ENCODE measurements around the gene AXIN2. TPM values are rescaled to one million over a fixed set of nuclear protein-coding genes. Genes with fewer than 3 reads are reported as not detected.

AXIN2 gene
- polyA plus RNA-seq, 3 donors, result 0.10 TPM; not detected in 2

DNA sequence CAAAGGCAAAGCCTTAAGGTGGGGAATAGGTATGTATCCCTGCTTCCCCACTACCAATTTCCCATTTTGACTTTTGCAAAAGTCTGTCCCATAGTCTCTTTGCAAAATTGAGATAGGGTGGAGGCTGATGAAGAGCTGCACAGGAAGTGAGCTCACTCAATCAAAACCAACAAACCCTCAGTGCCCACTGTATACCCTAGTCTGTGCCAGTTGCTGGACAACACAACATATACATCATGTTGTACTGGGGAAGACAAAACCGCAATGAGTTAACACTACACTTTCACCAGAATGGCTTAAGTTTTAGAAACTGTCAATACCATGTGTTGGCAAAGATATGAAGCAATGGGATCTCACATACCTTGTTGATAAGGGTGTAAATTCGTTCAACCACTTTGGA is 40.4 kb upstream of the AXIN2 start:
- no peak overlapping the region for H3K27ac Mint-ChIP-seq
- no peak for TF ChIP-seq CTCF (IDR thresholded peaks at IDR 0.05)
- intact Hi-C loops (cut with micrococcal nuclease), result no loop called here
- H3K9me3 Mint-ChIP-seq, result peaks cover 3 to 20% (median 8%) of the 10 kb centered on the region in 7 donors
- no peak overlapping the region for H2AFZ ChIP-seq (ENCODE audit: insufficient read depth, low read depth, low read length, poor library complexity, severe bottlenecking)
- DNase-seq, result no peak
- H3K79me2 ChIP-seq (ENCODE audit: insufficient read depth, low read length), result no peaks in the 10 kb centered on the region
- H3K27me3 Mint-ChIP-seq (ENCODE audit: low read depth in 3 of 3), result peaks cover 0 to 2% (median 1%) of the 10 kb centered on the region in 3 donors
- no peak overlapping the region for H3K4me3 Mint-ChIP-seq
- H3K4me1 Mint-ChIP-seq, result no peaks in the 10 kb centered on the region
- no peaks in the 10 kb centered on the region for H3K4me1 ChIP-seq (ENCODE audit: control insufficient read depth in 1 of 2, insufficient read depth in 2 of 2, low read length in 2 of 2)
- H3K9ac ChIP-seq (ENCODE audit: insufficient read depth, low read length, poor library complexity, severe bottlenecking), result no peak overlapping the region
- no peak overlapping the region for H3K4me3 ChIP-seq (replicated peaks in 1 of 3; ENCODE audit: low read depth in 2 of 3, low read length in 3 of 3)
- H3K27ac ChIP-seq (ENCODE audit: low read depth in 1 of 2, low read length in 2 of 2), result no peak overlapping the region
- H4K20me1 ChIP-seq (ENCODE audit: insufficient read depth, low read length), result no peaks in the 10 kb centered on the region
- H3K36me3 Mint-ChIP-seq, result no peaks in the 10 kb centered on the region
- no CpG with 5 or more reads among the region's 2 CpGs for WGBS (ENCODE audit: insufficient coverage)
- no peaks in the 10 kb centered on the region for H3K9me3 ChIP-seq (replicated peaks in 1 of 2; ENCODE audit: control insufficient read depth in 1 of 2, insufficient read depth in 1 of 2, low read length in 2 of 2)
- no peaks in the 10 kb centered on the region for H3K36me3 ChIP-seq (replicated peaks in 1 of 2; ENCODE audit: control insufficient read depth in 1 of 2, insufficient read depth in 2 of 2, low read length in 2 of 2)
- H3K27me3 ChIP-seq (ENCODE audit: control insufficient read depth in 2 of 2, insufficient read depth in 2 of 2, low read length in 2 of 2), result no peaks in the 10 kb centered on the region
- H3K4me2 ChIP-seq (replicated peaks; ENCODE audit: extremely low read depth, low read length, poor library complexity, severe bottlenecking), result no peak overlapping the region

DNA sequence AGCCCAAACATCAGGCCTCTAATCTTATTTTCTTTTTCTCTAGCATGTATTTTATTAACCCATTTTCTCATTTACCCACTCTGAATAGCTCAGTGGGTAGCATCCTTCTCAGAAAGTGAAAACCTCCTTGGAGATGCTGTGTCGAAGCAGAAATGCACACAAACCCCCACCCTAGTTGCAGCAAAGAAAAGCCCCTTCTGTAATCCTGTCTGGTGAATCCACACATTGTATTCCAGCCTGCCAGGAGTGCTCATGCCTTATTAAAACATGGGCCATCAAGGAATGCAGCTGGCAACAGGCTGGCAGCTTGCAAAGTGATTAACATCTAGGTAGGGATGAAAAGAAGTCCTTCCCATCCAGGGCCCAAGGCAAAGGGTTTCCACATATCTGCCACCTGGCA is 39.7 kb upstream of the AXIN2 start:
- DNase-seq, result no peak
- no peaks in the 10 kb centered on the region for H3K27me3 ChIP-seq (ENCODE audit: control insufficient read depth in 2 of 2, insufficient read depth in 2 of 2, low read length in 2 of 2)
- H3K4me2 ChIP-seq (replicated peaks; ENCODE audit: extremely low read depth, low read length, poor library complexity, severe bottlenecking), result no peak overlapping the region
- no peak overlapping the region for H3K9ac ChIP-seq (ENCODE audit: insufficient read depth, low read length, poor library complexity, severe bottlenecking)
- no peaks in the 10 kb centered on the region for H4K20me1 ChIP-seq (ENCODE audit: insufficient read depth, low read length)
- H3K4me3 ChIP-seq (replicated peaks in 1 of 3; ENCODE audit: low read depth in 2 of 3, low read length in 3 of 3), result no peak overlapping the region
- Mint-ChIP-seq H3K9me3 (peaks cover 0 to 15% (median 3%) of the 10 kb centered on the region in 7 donors), H3K36me3 (no peaks in the 10 kb centered on the region), H3K27me3 (ENCODE audit: low read depth in 3 of 3) (no peaks in the 10 kb centered on the region), H3K4me3 (no peak overlapping the region), H3K4me1 (no peaks in the 10 kb centered on the region), H3K27ac (no peak overlapping the region)
- no peaks in the 10 kb centered on the region for H3K79me2 ChIP-seq (ENCODE audit: insufficient read depth, low read length)
- H3K4me1 ChIP-seq (ENCODE audit: control insufficient read depth in 1 of 2, insufficient read depth in 2 of 2, low read length in 2 of 2), result no peaks in the 10 kb centered on the region
- H3K36me3 ChIP-seq (replicated peaks in 1 of 2; ENCODE audit: control insufficient read depth in 1 of 2, insufficient read depth in 2 of 2, low read length in 2 of 2), result no peaks in the 10 kb centered on the region
- H3K27ac ChIP-seq (ENCODE audit: low read depth in 1 of 2, low read length in 2 of 2), result no peak overlapping the region
- WGBS (ENCODE audit: insufficient coverage), result 86% methylated on average over 1 of the region's 1 CpG
- no peak overlapping the region for H2AFZ ChIP-seq (ENCODE audit: insufficient read depth, low read depth, low read length, poor library complexity, severe bottlenecking)
- no peak for TF ChIP-seq CTCF (IDR thresholded peaks at IDR 0.05)
- no peaks in the 10 kb centered on the region for H3K9me3 ChIP-seq (replicated peaks in 1 of 2; ENCODE audit: control insufficient read depth in 1 of 2, insufficient read depth in 1 of 2, low read length in 2 of 2)
- intact Hi-C loops (cut with micrococcal nuclease), result no loop called here
